Measurements from ENCODE around the gene SERPING1. TPM values are rescaled to one million over a fixed set of nuclear protein-coding genes. Genes with fewer than 3 reads are reported as not detected.
A peak's percentile ranks its signal among the peaks of the same experiment; 100 is the strongest.

The SERPING1 gene
- polyA plus RNA-seq: 12.8 to 21.9 TPM (median 14.4 TPM) in 3 replicates
- 8.4 TPM for polyA plus RNA-seq (2011; ENCODE audit: low read depth)
- polyA plus RNA-seq (2011; cell fraction: cytosol; rRNA removed): 29.9 and 33.4 TPM in 2 replicates
- polyA plus RNA-seq (2011; cell fraction: nucleus; rRNA removed): 31.9 and 42.8 TPM in 2 replicates
- 20.9 and 29.3 TPM in 2 replicates for polyA plus RNA-seq (2012; ENCODE audit: low replicate concordance)
- 11.7 to 22.2 TPM (median 19.8 TPM) in 3 replicates for polyA minus RNA-seq
- polyA minus RNA-seq (2011; cell fraction: cytosol; rRNA and poly(A)+ RNA removed): 26.3 TPM
- 13.1 and 20.5 TPM in 2 replicates for polyA minus RNA-seq (2011; cell fraction: nucleus; rRNA and poly(A)+ RNA removed)

DNA sequence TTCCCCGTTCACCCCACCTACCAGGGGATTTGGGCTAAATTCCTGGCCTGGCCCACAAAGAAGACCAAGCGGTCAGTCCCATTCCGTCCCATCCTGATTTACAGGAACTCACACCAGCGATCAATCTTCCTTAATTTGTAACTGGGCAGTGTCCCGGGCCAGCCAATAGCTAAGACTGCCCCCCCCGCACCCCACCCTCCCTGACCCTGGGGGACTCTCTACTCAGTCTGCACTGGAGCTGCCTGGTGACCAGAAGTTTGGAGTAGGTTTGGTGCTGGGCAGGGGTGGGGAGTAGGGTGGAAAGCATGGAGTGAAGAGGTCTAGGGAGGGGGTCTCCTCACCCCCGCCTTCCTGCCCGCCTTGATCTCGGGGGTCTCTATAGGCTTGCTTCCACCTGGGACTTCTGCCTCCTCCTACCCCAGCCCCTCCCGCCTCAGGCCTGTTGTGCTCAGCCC, at the start of gene SERPING1:
SERPING1 (plus strand) TSS at position 225 of the 455 bp plus-strand sequence. CDS start 586 bp downstream, outside the sequence.
- FAIRE-seq: no peak
- Histone ChIP-seq H3K27ac (ENCODE audit: control insufficient read depth, insufficient read depth, low read length) (no peak within 1 kb of the TSS), H3K9me3 (ENCODE audit: control insufficient read depth, low read depth, low read length) (no peaks in the 10 kb centered on the region), H3K9me1 (ENCODE audit: control insufficient read depth, extremely low read depth, insufficient read depth, low read length) (no peaks in the 10 kb centered on the region), H3K9ac (ENCODE audit: control insufficient read depth, extremely low read depth, insufficient read depth, low read length) (no peak within 1 kb of the TSS), H3K4me2 (ENCODE audit: control insufficient read depth, extremely low read depth, insufficient read depth, low read depth, low read length) (peak within 1 kb of the TSS; percentile 46), H3K4me3 (ENCODE audit: control insufficient read depth in 2 of 3, extremely low read depth in 1 of 3, insufficient read depth in 2 of 3, low read depth in 1 of 3, low read length in 3 of 3) (peak within 1 kb of the TSS; percentile 31 to 57 (median 46)), H3K79me2 (ENCODE audit: control insufficient read depth, insufficient read depth, low read length) (no peaks in the 10 kb centered on the region), H2AFZ (ENCODE audit: control insufficient read depth, low read length) (peak within 1 kb of the TSS; percentile 45), H3K27me3 (ENCODE audit: control insufficient read depth, extremely low read depth, insufficient read depth, low read length) (peaks cover 3% of the 10 kb centered on the region), H3K4me1 (ENCODE audit: control insufficient read depth, extremely low read depth, insufficient read depth, low read length) (peaks cover 6% of the 10 kb centered on the region), H4K20me1 (ENCODE audit: control insufficient read depth, extremely low read depth, insufficient read depth, low read length) (no peaks in the 10 kb centered on the region), H3K36me3 (ENCODE audit: control insufficient read depth in 2 of 2, extremely low read depth in 1 of 2, insufficient read depth in 2 of 2, low read length in 2 of 2) (no peaks in the 10 kb centered on the region)
- no peak for DNase-seq (ENCODE audit: low read depth, low spot score)
- TF ChIP-seq EZH2 (IDR thresholded peaks at IDR 0.05; ENCODE audit: low read length): no peak
- TF ChIP-seq CTCF (optimal IDR thresholded peaks at IDR 0.05 in 1 of 3, IDR thresholded peaks at IDR 0.05 in 1 of 3, conservative IDR thresholded peaks at IDR 0.05 in 1 of 3; ENCODE audit: extremely low read depth in 1 of 3, insufficient read depth in 2 of 3, low read length in 3 of 3): no peak
- dilution Hi-C loops (cut with MboI; ENCODE audit: extremely low pct_ligation_motif_present, low sequenced_read_pairs): no loop called here

- FAIRE-seq: no peak
Observed at GRCh38 chr11:57547854-57548377, 49.6 kb upstream of the SERPING1 start.

More at GRCh38 chr11:57547854-57548377, 49.6 kb upstream of the SERPING1 start:
- dilution Hi-C loops (cut with MboI; ENCODE audit: extremely low pct_ligation_motif_present, low sequenced_read_pairs): no loop called here
- no peak for DNase-seq (ENCODE audit: low read depth, low spot score)
- no peaks in the 10 kb centered on the region for H3K79me2 ChIP-seq (ENCODE audit: control insufficient read depth, insufficient read depth, low read length)
- no peak overlapping the region for H3K9ac ChIP-seq (ENCODE audit: control insufficient read depth, extremely low read depth, insufficient read depth, low read length)
- no peak overlapping the region for H3K4me3 ChIP-seq (ENCODE audit: control insufficient read depth in 2 of 3, extremely low read depth in 1 of 3, insufficient read depth in 2 of 3, low read depth in 1 of 3, low read length in 3 of 3)
- no peaks in the 10 kb centered on the region for H3K9me3 ChIP-seq (ENCODE audit: control insufficient read depth, low read depth, low read length)
- no peaks in the 10 kb centered on the region for H4K20me1 ChIP-seq (ENCODE audit: control insufficient read depth, extremely low read depth, insufficient read depth, low read length)
- no peak overlapping the region for H3K4me2 ChIP-seq (ENCODE audit: control insufficient read depth, extremely low read depth, insufficient read depth, low read depth, low read length)
- no peaks in the 10 kb centered on the region for H3K9me1 ChIP-seq (ENCODE audit: control insufficient read depth, extremely low read depth, insufficient read depth, low read length)
- H3K36me3 ChIP-seq (ENCODE audit: control insufficient read depth in 2 of 2, extremely low read depth in 1 of 2, insufficient read depth in 2 of 2, low read length in 2 of 2): peaks cover 4 to 17% of the 10 kb centered on the region in 2 experiments
- peaks cover 9% of the 10 kb centered on the region for H3K4me1 ChIP-seq (ENCODE audit: control insufficient read depth, extremely low read depth, insufficient read depth, low read length)
- H3K27ac ChIP-seq (ENCODE audit: control insufficient read depth, insufficient read depth, low read length): no peak overlapping the region
- no peak overlapping the region for H2AFZ ChIP-seq (ENCODE audit: control insufficient read depth, low read length)
- H3K27me3 ChIP-seq (ENCODE audit: control insufficient read depth, extremely low read depth, insufficient read depth, low read length): peaks cover 4% of the 10 kb centered on the region
- TF ChIP-seq EZH2 (IDR thresholded peaks at IDR 0.05; ENCODE audit: low read length) (no peak), CTCF (optimal IDR thresholded peaks at IDR 0.05 in 1 of 3, IDR thresholded peaks at IDR 0.05 in 1 of 3, conservative IDR thresholded peaks at IDR 0.05 in 1 of 3; ENCODE audit: extremely low read depth in 1 of 3, insufficient read depth in 2 of 3, low read length in 3 of 3) (no peak)

Measured in keratinocyte (primary cell).